ENCODE results near the gene NCOA6. TPM values are rescaled to one million over a fixed set of nuclear protein-coding genes. Genes with fewer than 3 reads are reported as not detected.

Gene NCOA6
- total RNA-seq, 1 donor, result 11.3 TPM

DNA sequence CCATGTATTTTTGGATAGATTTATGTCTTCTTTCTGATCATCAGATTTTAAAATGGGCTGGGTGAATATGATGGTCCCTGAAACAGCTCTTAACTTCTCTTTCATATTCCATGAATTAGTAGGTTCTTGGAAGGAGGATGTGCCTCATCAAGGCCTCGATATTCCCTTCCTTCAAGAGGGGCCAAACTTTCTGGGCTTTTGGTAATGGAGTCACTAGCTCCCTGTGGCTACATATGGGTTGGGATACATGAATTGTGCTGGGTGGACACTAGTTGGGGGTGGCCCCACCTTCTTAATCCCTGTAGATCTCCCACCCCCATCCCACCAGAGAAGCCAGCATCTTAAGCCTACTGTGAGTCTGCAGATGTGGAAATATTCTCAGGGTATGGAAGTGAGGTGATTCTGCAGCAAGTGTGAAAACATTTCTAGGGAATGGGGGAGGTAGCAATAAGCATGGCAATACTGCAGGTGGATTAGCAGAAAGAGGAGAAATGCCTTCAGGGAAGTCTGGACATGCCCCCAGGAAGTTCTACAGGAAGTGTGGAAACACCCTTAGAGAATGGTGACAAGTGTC is 119.1 kb downstream of the NCOA6 start:
- no peak for DNase-seq (ENCODE audit: low read depth)
- no peak overlapping the region for H3K4me3 ChIP-seq (ENCODE audit: low read depth, low read length)
- TF ChIP-seq, protein P1, sequence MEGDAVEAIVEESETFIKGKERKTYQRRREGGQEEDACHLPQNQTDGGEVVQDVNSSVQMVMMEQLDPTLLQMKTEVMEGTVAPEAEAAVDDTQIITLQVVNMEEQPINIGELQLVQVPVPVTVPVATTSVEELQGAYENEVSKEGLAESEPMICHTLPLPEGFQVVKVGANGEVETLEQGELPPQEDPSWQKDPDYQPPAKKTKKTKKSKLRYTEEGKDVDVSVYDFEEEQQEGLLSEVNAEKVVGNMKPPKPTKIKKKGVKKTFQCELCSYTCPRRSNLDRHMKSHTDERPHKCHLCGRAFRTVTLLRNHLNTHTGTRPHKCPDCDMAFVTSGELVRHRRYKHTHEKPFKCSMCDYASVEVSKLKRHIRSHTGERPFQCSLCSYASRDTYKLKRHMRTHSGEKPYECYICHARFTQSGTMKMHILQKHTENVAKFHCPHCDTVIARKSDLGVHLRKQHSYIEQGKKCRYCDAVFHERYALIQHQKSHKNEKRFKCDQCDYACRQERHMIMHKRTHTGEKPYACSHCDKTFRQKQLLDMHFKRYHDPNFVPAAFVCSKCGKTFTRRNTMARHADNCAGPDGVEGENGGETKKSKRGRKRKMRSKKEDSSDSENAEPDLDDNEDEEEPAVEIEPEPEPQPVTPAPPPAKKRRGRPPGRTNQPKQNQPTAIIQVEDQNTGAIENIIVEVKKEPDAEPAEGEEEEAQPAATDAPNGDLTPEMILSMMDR (IDR thresholded peaks at IDR 0.05; ENCODE audit: insufficient read depth, low read length), result no peak

DNA sequence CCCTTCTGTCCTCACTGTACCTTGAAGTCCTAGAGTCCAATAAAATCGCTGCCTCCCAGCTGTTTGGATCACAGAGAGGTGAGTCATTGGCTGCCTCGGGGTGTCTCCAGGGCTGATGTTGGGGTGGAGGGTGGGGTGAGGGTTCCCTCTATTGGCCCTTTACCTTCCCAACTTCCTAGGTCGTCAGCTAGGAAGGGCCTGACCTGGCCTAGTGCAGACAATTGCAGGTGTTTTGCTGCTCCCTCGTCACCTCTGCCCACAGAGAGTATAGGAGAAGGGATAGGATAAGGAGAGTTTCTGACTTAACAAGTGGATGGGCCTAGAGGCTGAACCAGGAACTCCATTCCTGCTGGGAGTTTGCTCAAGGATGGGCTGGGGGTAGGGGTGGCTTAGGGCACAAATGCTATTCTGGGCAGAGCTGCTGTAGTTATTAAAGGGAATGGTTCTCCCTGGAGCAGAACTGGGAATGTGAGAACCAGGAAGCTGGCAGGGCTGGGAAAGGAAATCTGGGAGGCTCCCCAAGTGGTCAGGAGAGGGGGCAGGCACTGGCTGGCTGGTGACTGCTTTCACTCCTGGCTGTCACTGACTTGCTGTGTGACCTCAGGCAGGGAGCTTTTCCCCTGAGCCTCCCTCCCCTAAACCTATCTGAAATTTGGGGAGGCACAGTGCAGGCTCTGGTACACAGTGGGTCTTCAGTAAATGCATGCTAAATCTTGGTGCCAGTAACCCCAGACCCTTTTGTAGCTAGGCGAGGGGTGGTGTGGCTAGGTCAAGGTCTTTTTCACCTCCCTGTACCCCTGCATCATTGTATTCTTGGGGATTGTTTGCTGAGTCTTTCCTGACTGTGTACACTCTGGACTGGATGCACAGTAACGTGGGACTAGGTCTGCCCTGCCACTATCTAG is 119.8 kb downstream of the NCOA6 start:
- H3K4me3 ChIP-seq (ENCODE audit: low read depth, low read length), result peak overlapping the region; percentile 91
- TF ChIP-seq, protein P1 (IDR thresholded peaks at IDR 0.05; ENCODE audit: insufficient read depth, low read length), result peak; percentile 35

DNA sequence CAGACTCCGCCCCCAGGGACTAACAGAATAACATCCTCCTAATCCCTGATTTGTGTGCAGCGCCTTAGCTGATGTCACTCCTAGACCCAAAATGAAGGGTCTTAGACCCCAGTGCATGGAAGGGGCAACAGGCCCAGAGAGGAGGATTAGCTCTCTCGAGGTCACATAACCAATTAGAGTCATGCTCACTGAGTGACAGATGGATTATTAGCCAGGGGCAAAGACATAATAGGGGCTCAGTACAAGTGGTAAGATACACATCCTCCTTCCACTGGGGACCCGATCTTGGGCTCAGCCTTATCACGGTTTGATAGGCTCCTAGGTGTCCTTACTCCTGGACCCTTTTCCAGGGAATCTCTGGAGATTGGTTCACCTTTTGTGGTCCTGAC is 120.4 kb downstream of the NCOA6 start:
- TF ChIP-seq, protein P1 (IDR thresholded peaks at IDR 0.05; ENCODE audit: insufficient read depth, low read length), result no peak
- H3K4me3 ChIP-seq (ENCODE audit: low read depth, low read length), result peak overlapping the region; percentile 91
- no peak for DNase-seq (ENCODE audit: low read depth)

More for the DNA sequence above, 119.8 kb downstream of the NCOA6 start:
- peak; percentile 28 for DNase-seq (ENCODE audit: low read depth)

DNA sequence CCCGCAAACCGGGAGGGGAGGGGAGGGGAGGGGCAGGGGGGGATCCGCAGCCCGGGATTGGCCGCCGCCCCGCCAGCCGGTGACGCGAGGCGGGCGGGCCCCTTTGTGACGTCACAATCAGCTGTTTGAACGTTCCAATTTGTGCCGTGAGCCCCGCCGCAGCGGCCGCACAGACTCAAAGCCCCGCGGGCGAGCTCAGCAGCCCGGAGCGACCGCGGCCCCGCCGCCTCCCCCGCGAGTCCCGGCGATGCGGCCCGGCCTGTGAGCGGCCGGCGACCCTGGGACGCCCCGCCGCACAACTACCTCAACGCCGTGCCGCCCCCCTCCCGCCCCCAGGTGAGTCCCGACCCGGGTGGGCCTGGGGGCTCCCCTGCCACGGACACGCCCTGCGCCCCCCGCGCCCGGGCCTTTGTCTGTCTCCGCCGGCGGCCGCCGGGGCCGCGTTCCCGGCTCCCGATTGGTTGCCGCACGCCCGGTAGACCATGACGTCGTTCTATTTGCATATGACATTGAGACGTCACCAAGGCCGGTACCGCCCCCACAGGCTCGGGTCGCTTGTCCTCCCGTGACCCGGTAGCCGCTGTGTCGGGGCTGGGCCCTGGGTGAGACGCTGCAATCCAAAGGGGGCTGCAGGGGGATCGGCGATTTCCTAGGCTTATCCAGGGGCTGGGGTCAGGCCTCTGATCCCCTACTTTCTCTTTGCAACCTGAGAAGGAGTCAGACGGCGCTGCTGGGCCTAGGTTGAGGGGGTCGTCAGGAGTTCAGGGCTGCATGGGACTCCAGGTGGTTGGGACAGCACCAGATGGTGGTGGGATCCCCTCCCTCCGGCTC is 121.1 kb downstream of the NCOA6 start, which contains the start of gene TP53INP2:
TP53INP2 (plus strand) TSS at position 168 of the 831 bp plus-strand sequence. CDS start 4,396 bp downstream, outside the sequence.
- TF ChIP-seq, protein P1 (IDR thresholded peaks at IDR 0.05; ENCODE audit: insufficient read depth, low read length), result no peak

DNA sequence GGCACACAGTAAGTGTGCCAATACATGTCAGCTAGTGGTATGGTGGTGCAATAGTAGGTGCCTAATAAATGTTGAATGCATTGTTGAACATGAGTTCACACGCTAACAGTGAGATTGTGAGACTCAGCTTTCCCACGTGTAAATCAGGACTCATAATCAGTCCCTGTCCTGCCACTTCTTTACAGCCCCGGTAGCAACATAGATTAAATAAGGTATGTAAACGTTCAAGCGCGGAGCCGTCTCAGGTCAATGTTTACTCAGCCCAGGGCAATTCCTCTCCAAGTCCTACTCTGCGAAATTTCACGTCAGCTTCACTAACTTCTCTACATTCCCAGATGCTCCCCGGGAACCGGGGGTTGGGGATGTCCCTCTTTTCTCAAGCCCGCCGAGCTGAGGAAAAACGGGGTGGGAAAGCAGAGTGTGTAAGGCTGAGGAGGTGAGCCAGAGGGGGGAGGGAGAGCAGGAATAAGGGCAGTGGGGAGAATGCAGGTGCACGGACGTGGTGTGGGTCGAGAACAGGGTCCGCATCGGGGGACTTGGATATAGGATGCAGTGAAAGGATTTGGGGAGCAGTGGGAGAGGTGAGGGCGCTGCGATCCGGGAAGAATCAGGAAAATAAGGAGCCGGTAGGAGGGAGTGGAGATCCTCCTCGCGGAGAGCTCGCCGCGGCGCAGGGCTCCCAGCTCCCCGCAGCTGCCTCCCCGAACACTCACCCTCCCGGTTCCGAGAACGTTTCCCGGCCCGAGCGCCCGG is 121.9 kb downstream of the NCOA6 start:
- peak overlapping the region; percentile 91 for H3K4me3 ChIP-seq (ENCODE audit: low read depth, low read length)
- DNase-seq (ENCODE audit: low read depth), result peak; percentile 32
- TF ChIP-seq, protein P1 (IDR thresholded peaks at IDR 0.05; ENCODE audit: insufficient read depth, low read length), result no peak

More for the DNA sequence above, 121.1 kb downstream of the NCOA6 start, which contains the start of gene TP53INP2:
- H3K4me3 ChIP-seq (ENCODE audit: low read depth, low read length), result peak within 1 kb of the TSS; percentile 91
- DNase-seq (ENCODE audit: low read depth), result peak; percentile 89

DNA sequence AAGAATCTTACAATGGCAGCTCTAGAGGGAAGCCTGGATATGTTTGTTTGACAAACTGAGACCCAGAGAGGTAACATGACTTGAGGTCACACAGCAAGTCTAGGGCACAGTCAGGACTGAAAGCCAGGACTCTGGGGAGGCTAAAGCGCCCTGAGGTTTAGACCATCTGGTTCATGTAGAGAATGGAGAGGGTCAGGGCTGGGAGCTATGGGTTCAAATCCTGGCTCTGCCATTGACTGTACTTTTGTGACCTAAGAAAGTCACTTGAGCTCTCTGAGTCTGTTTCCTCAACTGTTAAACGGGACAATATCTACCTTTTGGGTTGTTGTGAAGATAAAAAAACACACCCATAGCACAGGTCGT is 122.4 kb downstream of the NCOA6 start:
- peak overlapping the region; percentile 91 for H3K4me3 ChIP-seq (ENCODE audit: low read depth, low read length)
- TF ChIP-seq, protein P1 (IDR thresholded peaks at IDR 0.05; ENCODE audit: insufficient read depth, low read length), result no peak
- DNase-seq (ENCODE audit: low read depth), result no peak
